Activated CD8-positive, alpha-beta memory T cell treated with anti-CD3 and anti-CD28 coated beads for 24 hours (primary cell): ENCODE measurements around the gene FNIP2.
A peak's percentile ranks its signal among the peaks of the same experiment; 100 is the strongest.
"Not testable (repeated sequence)": the region's sequence is repeated elsewhere in the genome, so short reads cannot be mapped to it uniquely, and the experiment has no call there.

Experiments
- DNase-seq: peaks from one replicate; pipeline ENCODE4 v3.0.0-alpha.2; 2020

FNIP2 gene

GRCh38 chr4:158768555-158769174 is at the start of gene FNIP2:
Gene FNIP2 (plus strand): TSS chr4:158769026. CDS start chr4:158769213, 187 bp downstream.
- DNase-seq, result peak; percentile 85

- DNase-seq, result no peak
Measured at GRCh38 chr4:158721680-158722079, 47.1 kb upstream of the FNIP2 start.

- peak; percentile 66 for DNase-seq
Measured at GRCh38 chr4:158722291-158722916, 46.4 kb upstream of the FNIP2 start.

GRCh38 chr4:158722917-158723793 is 45.7 kb upstream of the FNIP2 start, which contains the start of gene PPID:
Gene PPID (minus strand): TSS chr4:158723396. CDS start chr4:158723288, 108 bp downstream.
- DNase-seq, result peak; percentile 94

- no peak for DNase-seq
Measured at GRCh38 chr4:158724637-158725036, 44.2 kb upstream of the FNIP2 start.

DNA sequence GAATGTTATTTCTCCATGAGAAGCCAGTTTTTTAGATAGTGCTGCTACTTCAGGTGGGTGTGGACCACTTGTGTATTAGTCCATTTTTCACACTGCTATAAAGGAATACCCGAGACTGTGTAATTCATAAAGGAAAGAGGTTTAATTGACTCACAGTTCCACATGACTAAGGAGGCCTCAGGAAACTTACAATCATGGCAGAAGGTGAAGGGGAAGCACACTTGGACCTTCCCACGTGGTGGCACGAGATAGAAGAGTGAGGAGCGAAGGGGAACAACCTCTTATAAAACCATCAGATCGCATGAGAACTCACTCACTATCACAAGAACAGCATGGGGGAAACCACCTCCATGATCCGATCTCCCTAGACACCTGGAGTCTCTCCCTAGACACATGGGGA is 42.2 kb upstream of the FNIP2 start:
- no peak for DNase-seq

DNA sequence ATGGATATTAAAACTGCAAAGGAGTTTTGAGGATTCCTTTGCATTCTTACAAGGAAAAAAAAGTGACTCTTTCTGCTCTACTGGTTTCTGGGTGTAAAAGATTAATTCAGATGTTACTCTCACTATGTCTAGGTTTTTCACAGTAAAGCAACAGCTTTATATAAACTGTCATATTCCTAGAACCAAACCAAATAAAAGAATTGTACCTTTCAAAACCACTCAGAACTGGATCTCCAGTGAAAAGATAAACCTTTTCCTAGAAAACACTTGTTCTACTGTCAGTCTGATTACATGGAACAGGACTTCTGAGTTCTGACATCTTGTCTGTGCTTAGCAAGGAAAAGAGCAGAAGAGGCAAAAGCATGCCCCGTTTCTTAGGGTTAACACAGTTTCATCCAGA is 40.6 kb upstream of the FNIP2 start:
- DNase-seq, result no peak

DNA sequence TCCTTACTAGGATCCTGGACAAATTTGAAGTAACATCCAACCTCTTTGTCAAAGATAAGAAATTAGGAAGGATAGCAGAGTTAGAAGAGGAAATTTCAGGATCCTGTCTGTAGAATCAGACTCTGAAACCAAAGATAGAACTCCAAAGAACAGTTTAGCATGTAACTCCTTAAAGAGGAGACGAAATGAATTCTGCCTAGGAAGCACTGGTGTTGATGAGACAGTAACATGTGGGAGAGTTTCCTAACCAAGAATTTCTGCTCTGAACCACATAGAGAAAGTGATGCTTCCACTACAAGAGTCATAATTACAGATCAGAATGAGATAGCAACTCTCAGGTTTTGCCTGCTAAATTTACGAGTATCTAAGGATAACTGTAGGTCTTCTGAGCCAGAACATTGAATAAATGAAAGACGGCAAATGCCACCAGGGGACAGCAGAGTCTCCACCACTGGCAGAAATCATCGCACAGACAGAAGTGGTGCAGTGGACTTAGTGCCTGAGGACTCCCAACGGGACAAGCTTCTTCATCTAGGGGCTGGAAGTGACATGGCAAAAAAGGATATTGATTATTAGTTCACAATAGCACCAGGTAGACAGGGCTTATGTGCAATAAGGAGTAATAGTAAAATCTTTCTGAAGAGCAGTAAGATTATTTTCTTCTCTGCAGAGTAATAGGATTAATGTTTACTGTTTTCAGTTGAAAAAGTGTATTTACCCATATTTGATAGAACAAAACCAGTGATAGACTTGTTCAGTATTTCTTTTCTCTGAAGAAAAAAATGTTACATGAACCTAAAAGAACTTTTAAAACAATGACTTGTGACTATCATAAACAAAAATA is 38.9 kb upstream of the FNIP2 start:
- DNase-seq, result peak; percentile 66

DNA sequence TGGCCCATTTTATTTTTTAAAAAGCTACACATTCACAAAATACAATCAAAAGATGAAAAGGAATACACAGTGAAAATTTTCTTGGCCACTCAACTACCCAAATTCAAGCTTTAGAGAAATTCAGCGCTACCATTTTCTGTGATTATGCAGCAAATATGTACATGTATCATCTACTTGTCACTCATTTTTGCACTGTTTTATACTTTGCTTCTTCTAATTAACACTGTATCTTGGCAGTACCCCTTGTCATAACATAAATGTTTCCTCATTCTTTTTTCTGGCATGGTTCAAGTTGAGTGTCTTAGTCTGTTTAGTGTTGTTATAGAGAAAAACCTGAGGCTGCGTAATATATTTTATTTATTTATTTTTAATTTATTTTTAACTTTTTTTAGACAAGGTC is 30.0 kb upstream of the FNIP2 start:
- DNase-seq, result no peak

GRCh38 chr4:158739600-158739999 is 29.2 kb upstream of the FNIP2 start:
- DNase-seq, result no peak

GRCh38 chr4:158741326-158742021 is 27.4 kb upstream of the FNIP2 start:
- no peak for DNase-seq

GRCh38 chr4:158746537-158746936 is 22.3 kb upstream of the FNIP2 start:
- DNase-seq, result not testable (repeated sequence)

GRCh38 chr4:158750379-158750778 is 18.4 kb upstream of the FNIP2 start:
- DNase-seq, result no peak

GRCh38 chr4:158754385-158755180 is 14.2 kb upstream of the FNIP2 start:
- no peak for DNase-seq

DNA sequence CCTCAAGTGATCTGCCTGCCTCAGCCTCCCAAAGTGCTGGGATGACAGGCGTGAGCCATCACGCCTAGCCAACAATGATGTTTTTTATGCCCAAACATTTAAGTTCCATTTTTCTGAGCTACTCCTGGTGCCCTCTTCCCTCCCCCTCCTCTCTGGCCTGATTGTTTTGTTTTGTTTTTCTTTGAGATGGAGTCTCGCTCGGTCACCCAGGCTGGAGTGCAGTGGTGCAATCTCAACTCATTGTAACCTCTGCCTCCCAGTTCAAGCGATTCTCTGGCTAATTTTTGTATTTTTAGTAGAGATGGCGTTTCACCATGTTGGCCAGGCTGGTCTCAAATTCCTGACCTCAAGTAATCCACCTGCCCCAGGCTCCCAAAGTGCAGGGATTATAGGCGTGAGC is 13.0 kb upstream of the FNIP2 start:
- not testable (repeated sequence) for DNase-seq

- DNase-seq, result no peak
Measured at GRCh38 chr4:158756588-158756987, 12.2 kb upstream of the FNIP2 start.

DNA sequence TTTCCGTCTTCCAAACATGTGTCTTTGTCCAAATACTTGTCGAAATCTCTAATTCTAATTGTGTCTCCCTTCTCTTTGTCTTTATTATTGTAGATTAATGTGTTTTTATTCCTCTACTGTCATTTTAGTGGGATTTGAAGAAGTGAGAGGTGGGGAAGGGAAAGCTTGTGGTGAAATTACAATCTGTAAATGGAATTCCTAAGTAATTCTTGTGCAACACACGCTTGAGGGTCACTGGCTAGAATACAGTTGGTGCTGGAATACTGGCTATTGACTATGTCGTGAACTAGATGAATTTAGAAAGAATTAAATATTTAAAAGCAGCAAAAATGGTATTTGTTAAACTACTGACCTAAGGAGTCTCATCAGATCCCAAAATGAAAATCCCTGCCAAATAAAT is 10.7 kb upstream of the FNIP2 start:
- no peak for DNase-seq

DNA sequence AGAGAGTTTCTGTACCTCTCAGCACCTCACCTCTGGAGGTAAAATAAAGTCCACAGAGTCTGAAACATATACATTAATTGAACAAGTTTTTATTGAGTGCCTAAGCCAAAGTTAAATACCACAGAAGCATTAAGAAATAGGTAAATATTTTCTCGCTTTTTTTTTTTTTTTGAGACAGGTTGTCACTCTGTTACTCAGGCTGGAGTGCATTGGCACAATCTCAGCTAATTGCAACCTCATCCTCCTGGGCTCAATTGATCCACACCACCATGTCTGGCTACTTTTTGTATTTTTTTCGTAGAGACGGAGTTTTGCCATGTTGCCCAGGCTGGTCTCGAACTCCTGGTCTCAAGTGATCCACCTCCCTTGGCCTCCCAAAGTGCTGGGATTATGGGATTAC is 10.1 kb upstream of the FNIP2 start:
- DNase-seq, result no peak

- not testable (repeated sequence) for DNase-seq
Measured at GRCh38 chr4:158759539-158759938, 9.3 kb upstream of the FNIP2 start.

- no peak for DNase-seq
Measured at GRCh38 chr4:158760866-158761265, 8.0 kb upstream of the FNIP2 start.

- DNase-seq, result no peak
Measured at GRCh38 chr4:158762553-158762952, 6.3 kb upstream of the FNIP2 start.
